Measurements from ENCODE around the gene CRYZL1.
A peak's percentile ranks its signal among the peaks of the same experiment; 100 is the strongest.
"Not testable (repeated sequence)": the region's sequence is repeated elsewhere in the genome, so short reads cannot be mapped to it uniquely, and the experiment has no call there.

The CRYZL1 gene

DNA sequence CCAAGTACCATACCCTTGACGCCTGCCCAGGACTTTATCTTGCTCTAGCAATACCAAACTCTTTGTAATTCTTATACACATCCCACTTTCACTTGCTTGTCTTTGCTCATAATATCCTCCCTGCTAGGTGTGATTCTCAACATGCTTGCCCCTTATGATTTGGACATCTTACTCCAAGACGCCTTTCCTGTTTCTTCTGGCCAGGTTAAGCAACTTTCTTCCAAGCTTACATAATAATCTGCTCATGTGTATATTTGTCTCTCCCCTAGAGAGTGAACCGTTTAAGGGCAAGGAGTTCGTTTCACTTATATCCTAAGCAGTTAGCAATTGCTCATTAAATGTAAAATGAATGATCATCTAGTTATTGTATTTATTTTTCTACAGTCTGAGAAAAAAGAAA lies 21.8 kb downstream of the CRYZL1 start:
- DNase-seq: peak; percentile 9

DNA sequence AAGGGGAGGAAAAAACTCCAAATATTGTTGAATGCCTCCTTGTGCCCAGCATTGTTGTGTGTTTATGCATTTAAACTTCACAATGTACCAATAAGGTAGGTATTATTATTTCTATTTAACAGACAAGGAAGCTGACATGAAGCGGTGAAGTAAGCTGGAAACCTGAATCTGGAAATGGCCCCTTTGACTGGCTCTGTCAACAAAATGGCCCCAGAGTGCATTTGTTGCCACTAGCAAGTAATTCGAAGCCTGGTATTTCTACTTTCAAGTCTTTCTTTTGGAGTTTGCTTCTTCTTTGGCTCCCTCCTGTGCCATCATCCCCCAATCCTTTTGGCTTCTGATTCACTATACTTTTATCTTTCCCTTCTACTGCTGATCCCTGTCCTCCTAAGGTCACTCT lies 23.1 kb downstream of the CRYZL1 start:
- no peak for DNase-seq

DNA sequence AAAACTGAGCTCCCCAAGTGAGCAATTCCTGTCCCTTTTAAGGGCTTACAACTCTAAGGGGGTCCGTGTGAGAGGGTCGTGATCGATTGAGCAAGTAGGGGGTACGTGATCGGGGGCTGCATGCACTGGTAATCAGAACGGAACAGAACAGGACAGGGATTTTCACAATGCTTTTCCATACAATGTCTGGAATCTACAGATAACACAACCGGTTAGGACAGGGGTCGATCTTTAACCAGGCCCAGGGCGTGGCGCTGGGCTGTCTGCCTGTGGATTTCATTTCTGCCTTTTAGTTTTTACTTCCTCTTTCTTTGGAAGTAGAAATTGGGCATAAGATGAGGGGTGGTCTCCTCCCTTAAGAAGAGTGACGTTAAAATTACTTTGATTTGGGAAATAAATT lies 24.0 kb downstream of the CRYZL1 start:
- DNase-seq: peak; percentile 35

DNA sequence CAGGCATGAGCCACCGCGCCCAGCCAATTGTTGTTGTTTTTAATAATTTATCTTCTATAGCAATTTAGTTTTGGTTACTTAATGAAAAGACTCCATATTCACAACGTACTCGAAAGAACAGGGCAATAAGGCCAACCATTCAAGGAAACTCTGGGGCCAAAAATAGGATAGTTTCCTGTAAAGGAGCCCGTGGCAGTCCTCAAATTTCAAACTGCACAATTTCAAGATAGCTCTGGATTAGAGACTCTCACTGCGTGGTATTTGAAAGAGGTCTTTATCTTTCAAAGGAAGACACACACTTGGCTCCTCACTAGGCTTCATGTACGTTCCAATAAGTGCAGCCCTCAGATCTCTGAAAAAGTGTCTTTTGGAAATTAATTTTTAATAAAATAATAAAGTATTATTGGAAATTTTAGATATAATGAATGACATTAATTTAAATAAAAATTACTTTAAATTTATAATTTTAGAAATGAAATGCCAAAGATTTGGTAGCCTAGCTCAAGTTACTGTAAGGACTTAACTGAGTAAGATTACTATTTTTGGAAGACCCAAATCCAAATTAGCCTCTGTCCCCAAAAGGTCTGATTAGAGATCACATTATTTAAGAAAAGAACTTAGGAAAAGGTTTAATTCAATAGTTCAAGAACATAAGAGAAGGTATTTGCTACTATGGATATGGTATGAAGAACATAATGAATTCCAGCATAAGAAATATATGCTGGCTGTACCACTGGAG lies 30.4 kb downstream of the CRYZL1 start:
- DNase-seq: no peak

DNA sequence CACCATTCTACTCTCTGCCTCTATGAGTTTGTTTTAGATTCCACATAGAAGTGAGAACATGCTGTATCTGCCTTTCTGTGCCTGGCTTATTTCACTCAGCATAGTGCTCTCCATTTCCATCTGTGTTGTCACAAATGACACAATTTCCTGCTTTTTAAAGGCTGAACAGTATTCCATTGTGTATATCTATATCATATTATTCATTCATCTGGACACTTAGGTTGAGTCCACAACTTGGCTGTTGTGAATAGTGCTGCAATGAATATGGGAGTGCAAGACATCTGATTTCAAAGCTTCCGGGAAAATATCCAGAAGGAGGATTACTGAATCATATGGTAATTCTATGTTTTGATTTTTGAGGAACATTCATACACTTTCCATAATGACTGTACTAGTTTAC lies 33.0 kb downstream of the CRYZL1 start:
- no peak for DNase-seq

DNA sequence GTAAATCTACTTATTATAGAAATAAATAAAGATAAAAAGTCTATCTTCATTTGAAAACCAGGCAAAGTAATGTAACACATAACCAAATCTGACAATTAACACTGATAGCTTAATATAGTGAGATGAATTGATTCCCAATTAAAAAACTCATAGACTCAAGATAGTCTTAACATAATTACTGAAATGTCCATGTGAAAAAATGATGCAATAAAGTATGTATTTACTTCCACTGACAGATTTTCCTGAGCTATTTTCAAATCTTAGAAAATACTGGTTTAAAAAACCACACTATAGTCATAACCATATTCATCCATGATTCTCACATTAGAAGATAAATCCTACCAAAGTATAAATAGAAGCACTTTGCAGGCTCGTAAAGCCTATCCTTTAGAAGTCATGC lies 43.5 kb downstream of the CRYZL1 start:
- DNase-seq: no peak

DNA sequence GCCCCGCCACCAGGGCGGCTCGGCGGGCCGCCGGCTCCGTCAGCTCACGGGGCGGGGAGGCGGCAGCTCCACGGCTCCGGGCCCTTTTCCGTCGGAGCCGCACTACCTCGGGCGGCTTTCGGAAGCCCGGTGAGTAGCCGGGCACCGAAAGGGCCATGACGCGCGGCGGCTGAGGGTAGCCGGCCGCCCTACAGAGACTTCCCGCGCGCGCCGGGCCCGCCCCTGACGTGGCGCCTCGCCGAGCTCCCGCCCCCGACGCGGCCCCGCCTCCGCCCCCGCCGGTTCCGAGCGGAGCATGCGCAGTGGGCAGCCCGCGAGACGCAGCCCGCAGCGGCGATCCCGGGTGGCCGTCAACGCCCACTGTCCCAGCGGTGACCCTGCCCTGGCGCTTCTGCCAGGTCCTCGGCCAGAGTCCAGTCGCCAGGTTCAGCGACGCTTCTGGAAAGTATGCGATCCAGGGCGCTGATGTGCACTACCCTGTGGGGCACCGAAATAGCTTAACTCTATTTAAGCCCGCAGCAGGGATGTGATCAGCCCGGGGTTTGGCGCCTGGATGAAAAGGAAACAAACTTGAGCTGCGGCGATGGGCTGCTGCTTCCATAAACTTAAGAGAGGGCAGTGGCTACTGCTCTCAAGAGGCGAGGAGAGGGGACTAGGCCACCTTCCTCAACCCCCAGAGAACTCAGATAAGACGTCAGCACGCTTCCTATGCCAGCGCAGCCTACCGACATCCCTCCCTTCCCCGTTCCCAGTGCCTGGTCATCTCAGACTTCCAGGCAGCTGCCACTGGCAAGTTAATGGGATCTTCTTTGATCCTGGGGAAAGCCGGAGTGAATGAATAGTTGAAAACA lies 52.8 kb downstream of the CRYZL1 start, which contains the start of gene DONSON:
Gene DONSON (minus strand): TSS at position 200 of the 851 bp plus-strand sequence. CDS start 43 bp downstream, at position 157.
- peak; percentile 92 for DNase-seq

DNA sequence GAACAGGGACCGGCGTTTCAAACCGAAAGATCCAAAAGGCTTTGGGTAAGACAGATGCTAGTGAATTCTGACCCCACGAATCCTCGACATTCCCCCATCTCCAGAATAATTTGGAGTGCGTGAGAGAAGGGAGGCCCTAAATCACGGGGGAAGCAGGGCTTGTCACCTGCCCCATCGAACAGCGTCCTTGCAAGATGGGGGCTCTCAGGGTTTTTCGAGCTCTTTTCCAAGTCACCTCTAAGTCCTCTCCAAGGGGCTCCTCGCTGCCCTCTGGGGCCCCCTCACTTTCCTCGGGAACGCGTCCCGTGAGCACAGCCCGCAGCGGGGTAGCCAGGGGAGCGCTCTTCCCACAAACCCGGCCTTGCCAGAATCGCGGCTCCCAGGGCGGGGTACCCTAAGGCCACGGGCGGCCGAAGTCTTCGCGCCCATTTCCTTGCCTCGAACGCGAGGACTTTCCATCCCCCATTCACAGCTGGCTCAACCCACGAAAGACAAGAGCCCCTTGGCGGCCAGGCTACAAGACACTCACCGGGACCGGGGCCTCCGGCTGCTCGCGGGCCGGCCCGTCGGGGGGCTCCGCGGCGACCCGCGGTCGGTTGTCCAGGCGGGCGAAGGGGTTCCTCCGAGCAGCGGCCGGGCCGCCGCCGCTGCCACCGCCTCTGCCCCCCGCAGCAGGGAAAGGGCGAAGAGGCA lies 53.6 kb downstream of the CRYZL1 start:
- peak; percentile 72 for DNase-seq

DNA sequence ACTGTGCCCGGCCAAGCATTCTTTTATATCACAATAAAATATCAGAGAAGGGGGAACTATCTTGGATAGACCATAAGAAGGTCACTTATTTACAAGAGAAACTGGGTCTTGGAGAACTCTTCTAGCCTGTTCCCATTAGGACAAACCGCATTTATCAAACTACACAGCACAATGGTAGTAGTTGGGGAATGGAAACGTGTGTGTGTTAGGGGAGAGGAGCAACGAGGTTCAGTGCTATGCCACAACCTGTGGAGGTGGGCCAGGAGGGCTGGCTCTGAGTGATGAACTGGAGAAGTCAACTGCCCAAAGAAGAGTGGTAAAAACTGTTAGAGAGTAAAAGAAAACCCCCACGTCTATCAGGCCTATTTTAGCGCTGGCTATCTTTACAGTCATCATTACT lies 54.6 kb downstream of the CRYZL1 start:
- peak; percentile 21 for DNase-seq

DNA sequence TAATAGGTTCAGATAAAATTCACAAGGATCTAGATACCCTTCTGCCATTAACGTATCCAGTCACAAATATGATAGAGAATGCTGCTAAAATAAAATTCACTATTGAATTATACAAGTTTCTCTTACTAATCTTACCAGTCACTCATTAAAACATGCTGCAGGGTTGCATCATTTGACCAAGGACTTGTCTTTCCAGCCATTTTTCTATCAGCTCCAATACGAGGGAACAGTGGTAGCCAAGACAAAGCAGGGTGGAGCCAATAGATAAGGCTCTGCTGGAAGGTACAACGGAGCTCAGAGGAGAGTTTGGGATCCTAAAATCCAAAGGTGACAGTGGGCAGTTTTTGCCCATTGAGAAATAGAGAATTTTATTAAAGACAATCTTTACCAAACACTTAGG lies 57.1 kb downstream of the CRYZL1 start:
- DNase-seq: peak; percentile 57

DNA sequence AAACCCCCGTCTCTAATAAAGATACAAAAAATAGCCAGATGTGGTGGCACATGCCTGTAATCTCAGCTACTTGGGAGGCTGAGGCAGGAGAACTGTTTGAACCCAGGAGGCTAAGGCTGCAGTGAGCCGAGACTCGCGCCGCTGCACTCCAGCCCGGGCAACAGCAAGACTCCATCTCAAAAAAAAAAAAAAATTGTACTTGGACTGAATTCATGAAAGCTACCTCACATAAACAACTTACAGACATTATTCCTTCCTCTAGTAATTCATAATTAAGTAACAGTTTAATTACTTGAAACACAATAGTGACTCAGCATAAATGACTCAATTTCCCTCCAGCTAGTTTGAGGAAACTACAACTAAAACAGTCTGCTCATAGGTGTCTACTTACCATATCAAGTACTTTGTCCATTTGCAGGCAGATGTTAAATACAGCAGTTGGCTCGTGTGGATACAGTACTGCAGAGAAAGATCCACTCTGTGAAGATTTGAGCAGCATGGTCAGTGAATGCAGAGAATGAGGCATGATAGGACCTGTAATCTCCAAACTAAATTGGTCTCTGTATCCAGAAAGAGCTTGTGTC lies 62.5 kb downstream of the CRYZL1 start:
- DNase-seq: peak; percentile 52

DNA sequence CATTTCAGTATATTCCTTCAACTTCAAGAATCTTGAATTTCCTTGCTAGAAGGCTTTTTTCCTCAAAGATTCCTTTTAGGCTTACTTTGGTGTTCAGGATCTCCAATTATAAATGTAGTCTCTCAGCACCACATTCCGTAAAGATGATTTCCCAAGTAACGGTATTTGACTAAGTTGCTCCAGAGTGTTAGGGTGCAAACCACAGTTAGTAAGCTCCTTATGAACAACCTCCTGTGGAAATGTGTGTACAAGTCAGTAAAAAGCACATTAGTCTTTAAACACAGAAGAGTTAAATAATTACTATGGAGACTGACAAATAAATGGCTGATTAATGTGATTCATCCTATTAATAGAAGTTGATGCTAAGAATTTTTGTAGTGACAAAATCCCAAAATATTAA lies 63.3 kb downstream of the CRYZL1 start:
- no peak for DNase-seq

DNA sequence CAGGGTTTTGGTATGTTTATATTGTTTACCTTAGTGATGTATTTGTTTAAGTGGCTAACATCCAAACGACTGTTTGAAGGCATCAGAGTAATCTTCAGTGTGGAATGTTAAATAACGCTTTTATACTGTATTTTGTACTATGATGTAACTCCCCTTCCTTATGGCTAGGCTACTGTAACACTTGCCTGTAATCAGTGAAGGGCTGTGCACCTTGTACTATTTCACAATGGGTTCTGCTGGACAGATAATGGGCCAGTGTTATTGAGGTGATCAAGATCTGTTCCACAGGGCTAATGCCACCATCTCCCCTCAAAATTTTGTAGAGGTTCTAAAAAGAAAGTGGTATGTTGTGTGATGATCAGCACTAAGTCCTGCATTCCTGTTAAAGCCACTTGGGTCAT lies 64.8 kb downstream of the CRYZL1 start:
- not testable (repeated sequence) for DNase-seq

DNA sequence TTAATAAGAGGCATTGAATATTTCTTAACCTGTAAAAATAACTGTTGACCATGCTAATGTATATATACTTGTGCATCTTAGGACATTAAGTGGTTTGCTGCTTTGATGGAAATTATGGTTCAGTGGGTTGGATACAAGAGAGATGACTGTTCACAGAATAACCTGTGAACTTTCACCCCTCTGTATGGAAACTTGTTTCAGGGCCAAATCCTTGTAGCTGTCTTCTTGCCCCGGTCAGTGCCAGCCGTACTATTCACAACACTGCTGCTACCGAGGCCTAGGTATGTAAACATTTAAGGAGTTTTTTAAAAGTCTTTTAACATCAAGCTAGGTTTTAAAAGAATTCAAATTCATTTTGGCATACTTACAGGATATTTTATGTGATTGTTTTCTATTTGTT lies 69.2 kb downstream of the CRYZL1 start:
- DNase-seq: no peak

DNA sequence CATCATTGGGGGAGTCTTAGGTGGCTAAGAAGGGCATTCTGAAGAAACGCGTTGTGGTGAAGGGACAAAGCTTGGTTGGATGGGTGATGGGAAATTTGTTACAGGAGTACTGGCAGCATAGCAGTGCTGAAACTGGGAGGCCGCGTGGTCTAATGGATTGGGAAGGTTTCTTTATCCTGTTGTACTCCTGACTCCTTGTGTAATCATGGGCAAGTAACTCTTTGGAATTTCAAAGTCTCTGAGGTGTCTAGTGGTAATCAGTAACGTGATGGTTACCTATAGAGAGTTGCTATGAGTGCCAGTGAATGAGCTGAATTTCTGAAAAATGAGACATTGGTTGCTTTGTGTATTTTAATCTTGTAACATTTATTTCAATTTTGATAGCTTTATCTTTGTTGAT lies 71.5 kb downstream of the CRYZL1 start:
- no peak for DNase-seq

DNA sequence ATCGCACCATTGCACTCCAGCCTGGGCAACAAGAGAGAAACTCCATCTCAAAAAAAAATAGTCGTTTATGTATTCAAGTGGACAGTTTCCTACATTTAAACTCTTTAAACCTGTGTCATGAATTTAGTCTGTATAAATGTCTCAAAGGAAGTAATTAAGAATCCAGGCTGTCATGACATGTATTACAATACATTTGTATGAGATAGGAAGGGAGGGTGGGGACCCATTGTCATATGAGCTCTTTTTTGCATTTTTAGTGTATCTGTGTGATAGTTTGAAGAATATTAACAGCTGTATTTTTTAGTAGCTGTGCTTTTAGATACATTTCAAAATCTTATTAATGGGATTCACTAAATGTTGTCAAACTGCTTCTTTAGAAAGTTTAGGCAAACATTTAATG lies 73.1 kb downstream of the CRYZL1 start:
- DNase-seq: no peak

DNA sequence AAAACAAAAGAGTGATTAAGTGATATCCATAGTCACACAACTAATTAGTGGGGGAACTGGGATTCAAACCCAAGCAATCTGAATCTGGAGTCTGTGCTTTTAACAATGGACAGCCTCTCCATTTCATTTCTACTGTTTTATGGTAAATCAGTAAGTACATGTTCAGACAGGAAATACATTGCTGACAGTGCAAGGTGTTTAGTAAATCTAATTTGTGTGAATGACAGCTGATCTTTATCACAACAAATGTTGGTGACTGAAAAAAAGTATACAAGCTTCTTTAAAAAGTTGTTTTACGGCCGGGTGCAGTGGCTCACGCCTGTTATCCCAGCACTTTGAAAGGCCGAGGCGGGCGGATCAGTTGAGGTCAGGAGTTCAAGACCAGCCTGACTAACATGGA lies 73.6 kb downstream of the CRYZL1 start:
- DNase-seq: no peak

DNA sequence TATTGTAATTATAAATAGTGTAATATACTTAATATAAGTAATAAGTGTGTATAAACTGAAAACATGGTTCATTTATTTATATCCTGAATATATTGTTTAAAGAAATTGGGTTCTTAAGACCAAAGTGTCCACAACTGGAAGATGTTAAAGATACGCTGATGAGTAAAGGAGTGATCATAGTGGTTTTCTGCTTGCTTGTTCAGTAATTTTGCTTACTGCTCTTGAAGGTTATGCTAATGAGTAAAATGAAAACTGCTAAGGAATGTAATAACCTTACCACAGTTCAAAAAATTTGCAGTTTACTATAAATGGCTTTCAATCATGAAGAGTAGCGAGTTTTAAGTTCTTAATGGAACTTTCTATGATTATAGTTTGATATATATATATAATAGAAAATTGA lies 75.0 kb downstream of the CRYZL1 start:
- no peak for DNase-seq

DNA sequence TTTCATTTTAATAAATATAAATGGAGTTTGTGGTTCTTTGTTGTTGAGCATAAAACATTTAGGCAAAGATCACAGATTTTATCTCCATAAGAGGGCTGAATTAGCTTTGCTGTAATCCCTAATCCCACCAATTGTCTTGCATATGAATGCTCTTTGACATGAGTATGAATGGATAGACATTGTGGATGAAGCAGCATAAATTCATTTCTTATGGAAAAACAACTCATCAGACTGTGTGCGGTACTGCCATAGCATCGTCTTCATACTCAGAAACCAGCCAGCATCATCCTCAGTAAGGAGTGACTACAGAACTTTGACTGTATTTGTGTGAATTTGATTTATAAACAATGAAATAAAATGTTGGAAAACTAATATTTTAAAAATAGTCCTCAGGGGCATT lies 79.2 kb downstream of the CRYZL1 start:
- DNase-seq: no peak

DNA sequence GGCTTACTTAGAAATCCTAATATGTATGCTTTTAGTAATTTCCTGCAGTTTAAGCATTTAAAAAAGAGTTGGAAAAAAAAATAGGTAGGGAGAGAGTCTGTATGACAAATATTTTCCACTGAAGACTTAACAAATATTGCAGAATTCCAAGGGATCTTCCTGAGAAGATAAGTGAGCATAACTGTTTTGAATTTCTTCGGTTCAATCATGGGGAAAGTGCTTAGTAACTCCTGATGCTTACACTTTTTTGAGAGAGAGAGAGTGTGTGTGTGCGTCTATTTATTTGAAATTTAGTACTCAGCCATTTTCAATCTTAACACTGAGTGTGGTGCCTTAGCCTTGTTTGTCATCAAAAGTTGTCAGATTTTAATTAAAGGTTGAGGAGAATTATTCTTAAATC lies 80.2 kb downstream of the CRYZL1 start:
- DNase-seq: no peak

DNA sequence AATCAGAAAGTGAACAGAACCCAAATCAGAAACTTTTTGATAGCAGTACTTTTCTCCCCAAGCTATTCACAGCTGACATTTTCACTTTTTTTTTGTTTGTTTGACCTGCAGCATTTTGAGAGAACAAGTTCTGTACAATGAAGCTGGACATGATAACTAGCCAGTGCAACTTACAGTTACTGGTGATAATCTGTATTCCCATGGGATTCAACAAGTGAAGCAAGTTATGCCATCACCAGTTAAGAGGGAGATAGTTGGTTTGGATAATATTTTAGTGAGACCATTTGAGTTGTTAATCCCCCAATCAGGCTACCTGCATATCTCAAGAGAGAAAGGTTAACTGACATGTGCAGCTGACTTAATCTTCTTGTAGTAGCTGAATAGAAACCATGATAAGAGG lies 80.6 kb downstream of the CRYZL1 start:
- DNase-seq: no peak

DNA sequence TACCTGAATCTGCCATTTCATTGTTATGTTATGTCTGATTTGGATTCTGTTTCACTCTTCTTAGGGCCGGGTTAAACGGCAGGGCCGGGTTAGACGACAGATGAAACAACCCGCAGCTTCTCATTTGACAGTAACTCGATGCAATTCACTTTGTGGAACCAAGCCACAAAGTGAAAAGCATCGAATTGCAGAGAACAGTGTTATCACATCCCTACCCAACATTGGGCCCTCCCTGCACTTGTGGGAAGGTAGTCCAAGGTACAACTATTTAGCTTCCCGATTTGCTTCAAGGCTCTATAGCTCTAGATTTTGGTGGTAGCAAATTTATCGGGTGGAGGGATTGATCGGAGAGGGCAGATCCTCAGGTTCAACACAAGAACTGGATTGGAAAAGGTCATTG lies 81.7 kb downstream of the CRYZL1 start:
- no peak for DNase-seq

DNA sequence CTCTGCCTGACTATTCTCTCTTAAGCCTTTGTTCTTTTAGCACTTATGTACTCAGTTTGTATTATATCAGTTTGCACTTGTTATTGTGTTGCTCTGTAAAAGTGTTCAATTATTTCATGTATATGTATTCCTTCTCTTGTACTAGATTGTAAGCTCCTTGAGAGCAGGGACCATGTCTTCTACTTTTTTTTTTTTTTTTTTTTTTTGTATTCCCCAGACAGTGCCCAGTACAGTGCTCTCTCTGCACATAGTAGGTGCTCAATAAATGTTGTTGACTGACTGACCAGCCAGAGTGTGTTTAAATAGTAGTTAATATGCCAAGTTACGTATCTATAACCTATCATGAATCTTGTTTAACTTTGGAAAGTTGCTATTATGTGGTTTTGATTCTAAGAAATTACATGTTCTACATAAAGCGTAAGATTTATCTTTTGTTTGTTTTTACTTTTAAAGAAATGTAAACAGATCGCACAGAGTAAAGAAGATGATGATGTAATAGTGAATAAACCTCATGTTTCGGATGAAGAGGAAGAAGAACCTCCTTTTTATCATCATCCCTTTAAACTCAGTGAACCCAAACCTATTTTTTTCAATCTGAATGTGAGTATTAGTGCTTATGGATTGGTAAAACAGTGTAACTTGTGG lies 82.6 kb downstream of the CRYZL1 start:
- DNase-seq: no peak
